ENCODE data around the gene TRMT1L.

DNA sequence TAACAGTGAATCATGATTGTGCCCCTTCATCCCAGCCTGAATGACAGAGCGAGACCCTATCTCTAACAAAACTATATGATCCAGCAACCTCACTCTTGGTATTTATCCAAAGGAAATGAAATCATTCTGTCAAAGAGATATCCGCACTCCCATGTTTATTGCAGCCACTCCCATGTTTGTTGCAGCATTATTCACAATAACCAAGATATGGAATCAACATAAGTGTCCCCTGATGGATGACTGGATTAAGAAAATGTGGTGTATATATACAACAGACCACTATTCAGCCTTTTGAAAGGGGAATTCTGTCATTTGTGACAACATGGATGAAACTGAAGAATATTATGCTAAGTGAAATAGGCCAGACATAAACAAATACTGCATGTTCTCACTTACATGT lies 44.4 kb downstream of the TRMT1L start:
- TF ChIP-seq, protein P1, sequence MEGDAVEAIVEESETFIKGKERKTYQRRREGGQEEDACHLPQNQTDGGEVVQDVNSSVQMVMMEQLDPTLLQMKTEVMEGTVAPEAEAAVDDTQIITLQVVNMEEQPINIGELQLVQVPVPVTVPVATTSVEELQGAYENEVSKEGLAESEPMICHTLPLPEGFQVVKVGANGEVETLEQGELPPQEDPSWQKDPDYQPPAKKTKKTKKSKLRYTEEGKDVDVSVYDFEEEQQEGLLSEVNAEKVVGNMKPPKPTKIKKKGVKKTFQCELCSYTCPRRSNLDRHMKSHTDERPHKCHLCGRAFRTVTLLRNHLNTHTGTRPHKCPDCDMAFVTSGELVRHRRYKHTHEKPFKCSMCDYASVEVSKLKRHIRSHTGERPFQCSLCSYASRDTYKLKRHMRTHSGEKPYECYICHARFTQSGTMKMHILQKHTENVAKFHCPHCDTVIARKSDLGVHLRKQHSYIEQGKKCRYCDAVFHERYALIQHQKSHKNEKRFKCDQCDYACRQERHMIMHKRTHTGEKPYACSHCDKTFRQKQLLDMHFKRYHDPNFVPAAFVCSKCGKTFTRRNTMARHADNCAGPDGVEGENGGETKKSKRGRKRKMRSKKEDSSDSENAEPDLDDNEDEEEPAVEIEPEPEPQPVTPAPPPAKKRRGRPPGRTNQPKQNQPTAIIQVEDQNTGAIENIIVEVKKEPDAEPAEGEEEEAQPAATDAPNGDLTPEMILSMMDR (IDR thresholded peaks at IDR 0.05): no peak
- no peak for TF ChIP-seq POLR2AphosphoS5 (IDR thresholded peaks at IDR 0.05)
- TF ChIP-seq POLR2A (IDR thresholded peaks at IDR 0.05): no peak
- TF ChIP-seq EP300 (IDR thresholded peaks at IDR 0.05): no peak

Measured in sigmoid colon (tissue), 4 donors.